NCI-H1694 (cell line): ENCODE measurements around the gene UNC13A.
A peak's percentile ranks its signal among the peaks of the same experiment; 100 is the strongest.

Experiments used
- DNase-seq: peaks from one replicate; lab custom pipeline; 2025; lab: John Stamatoyannopoulos, UW

The UNC13A gene

DNA sequence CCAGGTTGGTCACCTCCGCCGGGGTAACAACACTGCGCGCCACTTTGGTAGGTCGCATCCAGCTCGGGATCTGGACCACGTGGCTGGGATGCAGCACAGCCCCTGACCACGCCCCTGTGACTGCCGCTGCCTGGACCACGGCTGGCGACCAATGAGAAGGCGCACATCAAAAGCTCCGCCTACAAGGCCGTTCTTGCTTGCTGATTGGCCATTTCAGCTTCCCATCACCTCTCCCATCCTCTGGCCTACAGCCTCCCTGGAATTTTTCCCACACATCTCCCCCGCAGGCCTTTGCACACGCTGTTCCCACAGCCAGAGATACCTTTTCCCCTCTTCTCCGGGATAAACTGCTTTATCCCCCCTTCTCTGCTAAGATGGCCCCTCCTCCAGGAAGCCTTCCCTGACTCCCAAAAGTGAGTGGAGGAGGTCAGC lies 18.6 kb upstream of the UNC13A start:
- no peak for DNase-seq

- peak; percentile 13 for DNase-seq
These were observed 15.8 kb upstream of the UNC13A start for GRCh38 chr19:17703824-17704463.

DNA sequence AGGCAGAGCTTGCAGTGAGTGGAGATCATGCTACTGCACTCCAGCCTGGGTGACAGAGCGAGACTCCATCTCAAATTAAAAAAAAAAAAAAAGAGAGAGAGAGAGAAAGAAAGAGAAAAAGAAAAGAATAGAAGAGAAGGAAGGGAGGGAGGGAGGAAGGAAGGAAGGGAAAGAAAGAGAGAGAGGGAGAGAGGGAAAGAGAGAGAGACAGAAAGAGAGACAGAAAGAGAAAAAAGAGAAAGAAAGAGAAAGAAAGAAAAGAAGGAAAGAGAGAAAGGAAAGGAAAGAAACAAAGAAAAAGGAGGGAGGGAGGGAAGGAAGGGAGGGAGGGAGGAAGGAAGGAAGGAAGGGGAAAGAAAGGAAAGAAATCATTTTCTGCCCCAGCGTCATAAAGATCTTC lies 7.0 kb upstream of the UNC13A start:
- DNase-seq: no peak

- DNase-seq: no peak
These were observed 4.4 kb upstream of the UNC13A start for GRCh38 chr19:17692566-17692965.

GRCh38 chr19:17688853-17689595 lies 870 bp upstream of the UNC13A start:
- no peak for DNase-seq

- no peak for DNase-seq
These were observed 855 bp downstream of the UNC13A start for GRCh38 chr19:17687141-17687856.

- no peak for DNase-seq
These were observed 1.5 kb downstream of the UNC13A start for GRCh38 chr19:17686592-17687024.

DNA sequence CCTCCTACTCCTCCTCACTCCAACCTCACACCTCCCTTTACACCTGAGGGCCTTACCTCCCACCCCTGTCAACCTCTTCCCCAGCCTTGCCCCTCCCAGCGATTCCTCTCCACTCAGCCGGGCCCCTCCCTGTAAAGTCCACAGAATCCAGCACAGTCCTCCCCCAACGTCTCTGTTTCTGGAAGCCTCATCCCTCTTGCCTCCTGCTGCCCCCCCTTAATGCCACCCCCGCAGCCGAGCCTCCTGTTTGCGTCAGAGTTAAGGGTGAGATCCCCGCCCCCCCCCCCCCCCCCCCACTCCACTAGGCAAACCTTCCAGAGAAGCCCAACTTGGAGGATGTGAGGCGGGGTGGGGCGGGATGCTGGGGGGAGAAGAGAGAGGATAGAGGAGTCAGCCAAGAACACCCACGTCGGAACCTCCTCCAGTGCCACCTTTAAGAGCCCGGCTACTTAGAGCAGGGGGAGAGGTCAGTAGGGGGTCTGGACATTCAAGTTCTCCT lies 2.1 kb downstream of the UNC13A start:
- DNase-seq: no peak

DNA sequence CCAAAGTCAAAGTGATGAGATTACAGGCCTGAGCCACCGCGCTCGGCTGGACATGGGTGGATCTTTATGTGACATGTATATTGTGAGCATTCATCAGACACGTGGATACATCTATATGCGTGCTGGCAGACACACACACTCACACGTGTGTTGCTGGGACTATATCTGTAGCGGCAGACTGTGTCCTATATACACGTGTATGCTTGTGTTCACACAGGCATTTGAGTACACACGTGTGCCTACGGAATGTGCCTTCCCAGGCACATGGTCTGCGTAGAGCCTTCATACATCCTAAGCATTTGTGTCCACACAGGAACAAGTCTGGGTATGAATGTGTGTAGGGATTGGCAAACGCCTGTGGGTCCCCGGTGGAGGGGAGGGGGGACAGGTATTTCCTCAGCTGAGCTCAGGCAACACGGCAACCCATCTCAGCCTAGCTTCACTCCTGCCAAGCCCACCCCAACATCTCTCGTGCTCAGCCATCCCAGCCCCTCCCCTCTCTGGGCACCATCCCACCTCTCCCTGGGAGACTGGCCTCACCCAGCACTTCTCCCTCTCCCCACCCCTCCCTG lies 2.6 kb downstream of the UNC13A start:
- no peak for DNase-seq

DNA sequence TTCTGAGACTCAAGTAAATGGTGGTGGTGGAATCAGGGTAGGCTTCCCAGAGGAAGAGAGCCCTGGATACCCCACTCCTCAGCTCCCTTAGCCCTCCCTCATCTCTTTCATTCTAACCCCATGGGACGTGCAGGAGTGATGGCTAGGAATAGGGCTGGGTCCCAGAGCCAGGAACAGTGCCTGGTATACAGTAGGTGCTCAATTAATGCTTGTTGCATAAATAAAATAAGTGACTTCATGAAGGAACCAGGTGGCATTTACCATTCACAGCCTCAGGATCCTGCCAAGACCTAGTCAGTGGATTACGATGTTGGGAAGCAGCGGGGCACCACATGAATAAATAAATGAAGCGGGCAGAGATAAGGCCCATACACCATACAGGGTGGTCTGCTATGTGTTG lies 3.9 kb downstream of the UNC13A start:
- DNase-seq: no peak

- no peak for DNase-seq
These were observed 5.1 kb downstream of the UNC13A start for GRCh38 chr19:17683078-17683477.

DNA sequence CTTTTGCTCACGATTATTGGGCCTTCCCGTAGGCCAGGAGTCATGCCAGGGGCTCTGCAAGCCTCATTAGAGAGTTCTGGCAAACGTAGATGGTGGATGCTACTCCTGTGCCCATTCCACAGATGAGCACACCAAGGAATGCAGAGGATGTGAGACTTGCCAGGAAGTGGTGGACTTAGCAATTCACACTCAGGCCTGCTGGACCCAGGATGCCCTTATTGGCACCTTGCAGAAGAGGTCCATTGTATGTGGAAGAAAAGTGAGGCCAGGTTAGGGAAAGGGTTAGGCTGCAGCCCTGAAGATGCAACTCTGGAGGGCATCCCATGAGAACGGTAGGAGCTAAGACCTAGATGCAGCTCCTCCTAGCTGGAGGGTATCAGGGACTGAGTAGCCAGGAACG lies 5.9 kb downstream of the UNC13A start:
- DNase-seq: no peak

DNA sequence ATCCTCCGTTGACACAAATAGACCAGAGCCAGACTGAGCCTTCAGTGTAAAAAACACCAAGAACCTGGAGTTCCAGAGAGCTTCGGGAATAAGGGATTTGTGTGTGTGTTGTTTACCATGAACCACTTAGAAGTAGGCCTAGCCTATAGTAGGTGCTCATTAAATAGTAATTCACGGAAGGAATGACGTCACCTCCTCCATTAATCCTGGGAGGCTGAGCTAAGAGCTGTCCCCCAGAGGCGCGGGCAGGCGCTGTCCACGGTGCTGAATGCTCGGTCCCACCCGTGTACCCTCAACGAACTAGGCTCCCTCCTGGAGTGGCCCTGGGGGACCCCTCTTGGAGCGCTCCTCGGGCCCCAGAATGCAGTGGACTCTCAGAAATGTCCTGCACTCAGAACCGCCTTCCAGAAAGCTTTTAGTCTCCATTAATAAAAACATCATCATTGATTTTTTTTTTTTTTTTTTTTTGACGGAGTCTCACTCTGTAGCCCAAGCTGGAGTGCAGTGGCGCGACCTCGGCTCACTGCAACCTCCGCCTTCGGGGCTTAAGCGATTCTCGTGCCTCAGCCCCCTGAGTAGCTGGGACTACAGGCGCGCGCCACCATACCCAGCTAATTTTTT lies 6.5 kb downstream of the UNC13A start:
- DNase-seq: no peak

- DNase-seq: no peak
These were observed 7.9 kb downstream of the UNC13A start for GRCh38 chr19:17680230-17680722.

DNA sequence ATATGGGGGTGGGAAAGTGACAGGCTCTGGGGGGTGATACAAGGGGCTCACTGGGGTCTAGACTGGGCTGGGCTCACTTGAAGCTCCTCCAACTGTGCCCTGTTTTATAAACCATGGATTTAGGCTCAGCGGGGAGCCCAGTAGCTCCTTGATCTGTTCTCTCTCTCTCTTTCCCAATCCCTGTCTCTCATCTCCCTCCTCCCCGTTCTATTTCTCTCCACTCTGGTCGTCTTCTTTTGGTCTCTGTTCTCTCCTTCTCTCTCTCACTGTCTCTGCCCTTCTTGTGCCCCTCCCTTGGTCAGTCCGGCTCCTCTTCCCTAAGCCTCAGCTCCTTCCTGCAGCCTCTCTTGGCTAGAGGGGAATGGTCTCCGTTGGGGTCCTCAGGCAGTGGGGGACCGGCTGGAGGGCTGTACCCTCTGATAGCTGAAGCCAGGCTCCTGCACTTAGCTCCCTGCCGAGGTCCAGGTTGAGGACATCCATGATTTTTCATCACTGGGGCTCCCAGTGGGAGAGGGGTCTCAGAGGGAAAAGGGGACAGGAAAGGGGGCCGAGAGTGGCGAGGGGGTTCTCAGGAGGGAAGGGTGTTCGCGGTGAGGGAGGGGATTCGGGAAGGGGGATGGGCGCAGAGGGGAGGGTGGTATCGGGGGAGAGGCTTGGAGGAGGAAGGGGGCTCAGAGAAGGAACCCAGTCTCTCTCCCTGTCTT lies 8.5 kb downstream of the UNC13A start:
- DNase-seq: no peak

- no peak for DNase-seq
These were observed 9.3 kb downstream of the UNC13A start for GRCh38 chr19:17678836-17679235.

DNA sequence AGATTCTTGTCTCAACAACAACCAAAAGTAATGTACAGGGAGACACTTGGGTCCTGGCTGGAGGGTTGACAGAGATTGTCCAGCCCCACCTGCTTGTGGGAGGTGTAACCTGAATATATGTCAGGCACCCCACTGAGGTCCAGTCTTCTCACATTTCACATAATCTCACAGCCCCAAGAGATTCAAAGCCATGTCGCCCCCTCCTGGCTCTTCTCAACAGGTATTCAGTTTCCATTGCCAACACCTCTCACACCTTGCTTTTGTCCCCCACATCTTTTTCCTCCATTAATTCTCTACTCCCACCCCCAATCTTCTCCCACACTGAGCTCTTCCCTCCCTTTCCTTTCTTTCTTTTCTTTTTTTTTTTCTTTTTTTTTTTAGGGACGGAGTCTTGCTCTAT lies 11.2 kb downstream of the UNC13A start:
- DNase-seq: no peak

DNA sequence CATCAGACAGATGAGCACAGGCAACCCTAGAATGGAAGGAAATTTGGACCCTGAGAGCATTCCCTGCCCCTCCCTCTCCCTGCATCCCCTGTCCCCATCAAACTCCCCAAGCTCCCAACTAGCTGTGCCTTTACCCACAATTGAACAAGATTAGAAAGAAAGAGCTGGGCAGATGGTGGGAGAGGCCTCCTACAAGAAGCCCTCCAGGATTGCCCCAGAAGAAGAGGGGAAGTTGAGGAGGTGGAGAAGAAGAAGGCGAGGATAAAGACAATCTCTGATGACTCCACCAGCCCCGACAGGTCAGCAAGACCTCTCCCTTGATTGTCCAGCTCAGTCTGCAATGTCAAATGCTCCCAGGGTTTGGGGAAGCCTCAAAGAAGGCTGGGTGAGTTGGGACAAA lies 11.9 kb downstream of the UNC13A start:
- no peak for DNase-seq

- DNase-seq: no peak
These were observed 14.0 kb downstream of the UNC13A start for GRCh38 chr19:17673937-17674799.

DNA sequence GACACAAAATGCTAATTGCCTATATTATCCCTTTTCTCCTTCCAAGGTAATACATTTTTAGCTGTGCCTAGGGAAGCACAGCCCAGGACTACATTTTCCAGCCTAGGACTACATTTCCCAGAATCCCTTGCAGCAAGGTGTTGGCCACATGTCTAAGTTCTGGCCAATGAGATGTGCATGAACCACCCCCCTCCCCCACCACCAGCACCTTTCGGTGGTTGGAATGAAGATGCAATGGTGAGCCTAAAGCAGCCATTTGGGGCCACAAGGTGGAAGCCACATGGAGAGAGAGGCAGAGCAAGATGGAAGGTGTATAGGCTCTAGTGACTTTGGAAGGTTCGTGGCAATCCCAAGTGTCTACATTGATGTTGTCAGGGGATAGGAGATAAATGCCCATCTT lies 16.2 kb downstream of the UNC13A start:
- no peak for DNase-seq
